ENCODE data around the gene DRAXIN.

The DRAXIN gene

GRCh38 chr1:11721311-11721710, 29.8 kb downstream of the DRAXIN start:
- Histone ChIP-seq H2BK12ac (ENCODE audit: low read length) (no peak overlapping the region), H3K27me3 (ENCODE audit: control insufficient read depth in 3 of 3, insufficient read depth in 3 of 3, low read depth in 1 of 3, low read length in 3 of 3) (no peaks in the 10 kb centered on the region), H3K36me3 (replicated peaks in 1 of 2; ENCODE audit: control insufficient read depth in 2 of 2, insufficient read depth in 2 of 2, low read length in 2 of 2) (peaks cover 0 to 61% of the 10 kb centered on the region in 2 donors), H2BK15ac (ENCODE audit: low read length) (no peak overlapping the region), H4K8ac (ENCODE audit: low read depth, low read length) (no peak overlapping the region), H2AK5ac (ENCODE audit: low read depth, low read length) (no peak overlapping the region), H2BK5ac (ENCODE audit: low read length) (no peak overlapping the region), H3K18ac (ENCODE audit: low read length) (no peak overlapping the region), H3K4me3 (ENCODE audit: low read length in 2 of 2) (no peak overlapping the region), H3K4ac (ENCODE audit: low read length) (no peak overlapping the region), H3K9ac (ENCODE audit: low read depth, low read length, poor library complexity) (no peak overlapping the region), H3K79me1 (ENCODE audit: low read depth, low read length) (no peaks in the 10 kb centered on the region), H3K14ac (ENCODE audit: low read length) (no peak overlapping the region), H3K27ac (replicated peaks; ENCODE audit: low read length) (no peak overlapping the region), H4K91ac (ENCODE audit: low read depth, low read length, poor library complexity) (no peak overlapping the region), H2AFZ (ENCODE audit: low read length) (no peak overlapping the region), H3K4me1 (ENCODE audit: control insufficient read depth in 2 of 2, insufficient read depth in 1 of 2, low read depth in 1 of 2, low read length in 2 of 2) (peaks cover 0 to 2% of the 10 kb centered on the region in 2 donors), H2BK120ac (ENCODE audit: low read depth, low read length) (no peak overlapping the region), H3K9me3 (replicated peaks in 1 of 2; ENCODE audit: control insufficient read depth in 2 of 2, insufficient read depth in 1 of 2, low read depth in 1 of 2, low read length in 2 of 2) (no peaks in the 10 kb centered on the region), H3K23ac (ENCODE audit: low read depth, low read length, poor library complexity) (no peak overlapping the region), H3K4me2 (ENCODE audit: insufficient read depth, low read length, poor library complexity, severe bottlenecking) (no peak overlapping the region)
- no peak for DNase-seq (ENCODE audit: low spot score)
- no CpG with 5 or more reads among the region's 4 CpGs for WGBS, 2 donors (ENCODE audit: extremely low coverage in 2 of 2, insufficient read length in 2 of 2, insufficient replicate concordance in 1 of 2)

GRCh38 chr1:11722538-11722937, 31.0 kb downstream of the DRAXIN start:
- Histone ChIP-seq H3K4ac (ENCODE audit: low read length) (no peak overlapping the region), H3K9ac (ENCODE audit: low read depth, low read length, poor library complexity) (no peak overlapping the region), H2BK12ac (ENCODE audit: low read length) (no peak overlapping the region), H2BK120ac (ENCODE audit: low read depth, low read length) (no peak overlapping the region), H3K36me3 (replicated peaks in 1 of 2; ENCODE audit: control insufficient read depth in 2 of 2, insufficient read depth in 2 of 2, low read length in 2 of 2) (peaks cover 0 to 51% of the 10 kb centered on the region in 2 donors), H2AFZ (ENCODE audit: low read length) (no peak overlapping the region), H4K91ac (ENCODE audit: low read depth, low read length, poor library complexity) (no peak overlapping the region), H3K14ac (ENCODE audit: low read length) (no peak overlapping the region), H3K4me3 (ENCODE audit: low read length in 2 of 2) (no peak overlapping the region), H2BK5ac (ENCODE audit: low read length) (no peak overlapping the region), H3K9me3 (replicated peaks in 1 of 2; ENCODE audit: control insufficient read depth in 2 of 2, insufficient read depth in 1 of 2, low read depth in 1 of 2, low read length in 2 of 2) (no peaks in the 10 kb centered on the region), H3K27me3 (ENCODE audit: control insufficient read depth in 3 of 3, insufficient read depth in 3 of 3, low read depth in 1 of 3, low read length in 3 of 3) (no peaks in the 10 kb centered on the region), H3K18ac (ENCODE audit: low read length) (no peak overlapping the region), H3K27ac (replicated peaks; ENCODE audit: low read length) (no peak overlapping the region), H3K23ac (ENCODE audit: low read depth, low read length, poor library complexity) (no peak overlapping the region), H3K4me1 (ENCODE audit: control insufficient read depth in 2 of 2, insufficient read depth in 1 of 2, low read depth in 1 of 2, low read length in 2 of 2) (peaks cover 0 to 3% of the 10 kb centered on the region in 2 donors), H3K79me1 (ENCODE audit: low read depth, low read length) (no peaks in the 10 kb centered on the region), H2BK15ac (ENCODE audit: low read length) (no peak overlapping the region), H3K4me2 (ENCODE audit: insufficient read depth, low read length, poor library complexity, severe bottlenecking) (no peak overlapping the region), H2AK5ac (ENCODE audit: low read depth, low read length) (no peak overlapping the region), H4K8ac (ENCODE audit: low read depth, low read length) (no peak overlapping the region)
- no CpG with 5 or more reads among the region's 2 CpGs for WGBS, 2 donors (ENCODE audit: extremely low coverage in 2 of 2, insufficient read length in 2 of 2, insufficient replicate concordance in 1 of 2)
- no peak for DNase-seq (ENCODE audit: low spot score)

GRCh38 chr1:11725616-11726015, 34.1 kb downstream of the DRAXIN start:
- H2BK15ac ChIP-seq (ENCODE audit: low read length): no peak overlapping the region
- no peaks in the 10 kb centered on the region for H3K9me3 ChIP-seq (replicated peaks in 1 of 2; ENCODE audit: control insufficient read depth in 2 of 2, insufficient read depth in 1 of 2, low read depth in 1 of 2, low read length in 2 of 2)
- H3K36me3 ChIP-seq (replicated peaks in 1 of 2; ENCODE audit: control insufficient read depth in 2 of 2, insufficient read depth in 2 of 2, low read length in 2 of 2): peaks cover 0 to 35% of the 10 kb centered on the region in 2 donors
- H4K8ac ChIP-seq (ENCODE audit: low read depth, low read length): no peak overlapping the region
- H3K4ac ChIP-seq (ENCODE audit: low read length): no peak overlapping the region
- no peak overlapping the region for H2AK5ac ChIP-seq (ENCODE audit: low read depth, low read length)
- no peak overlapping the region for H2AFZ ChIP-seq (ENCODE audit: low read length)
- no peak overlapping the region for H2BK5ac ChIP-seq (ENCODE audit: low read length)
- H4K91ac ChIP-seq (ENCODE audit: low read depth, low read length, poor library complexity): no peak overlapping the region
- no CpG with 5 or more reads among the region's 5 CpGs for WGBS, 2 donors (ENCODE audit: extremely low coverage in 2 of 2, insufficient read length in 2 of 2, insufficient replicate concordance in 1 of 2)
- H3K4me2 ChIP-seq (ENCODE audit: insufficient read depth, low read length, poor library complexity, severe bottlenecking): no peak overlapping the region
- H2BK120ac ChIP-seq (ENCODE audit: low read depth, low read length): no peak overlapping the region
- no peak overlapping the region for H3K4me3 ChIP-seq (ENCODE audit: low read length in 2 of 2)
- H3K23ac ChIP-seq (ENCODE audit: low read depth, low read length, poor library complexity): no peak overlapping the region
- DNase-seq (ENCODE audit: low spot score): no peak
- no peaks in the 10 kb centered on the region for H3K79me1 ChIP-seq (ENCODE audit: low read depth, low read length)
- no peak overlapping the region for H2BK12ac ChIP-seq (ENCODE audit: low read length)
- H3K18ac ChIP-seq (ENCODE audit: low read length): no peak overlapping the region
- no peaks in the 10 kb centered on the region for H3K27me3 ChIP-seq (ENCODE audit: control insufficient read depth in 3 of 3, insufficient read depth in 3 of 3, low read depth in 1 of 3, low read length in 3 of 3)
- no peak overlapping the region for H3K14ac ChIP-seq (ENCODE audit: low read length)
- peaks cover 5 to 10% of the 10 kb centered on the region in 2 donors for H3K4me1 ChIP-seq (ENCODE audit: control insufficient read depth in 2 of 2, insufficient read depth in 1 of 2, low read depth in 1 of 2, low read length in 2 of 2)
- no peak overlapping the region for H3K27ac ChIP-seq (replicated peaks; ENCODE audit: low read length)
- no peak overlapping the region for H3K9ac ChIP-seq (ENCODE audit: low read depth, low read length, poor library complexity)

GRCh38 chr1:11727119-11727518, 35.6 kb downstream of the DRAXIN start:
- H2BK120ac ChIP-seq (ENCODE audit: low read depth, low read length): no peak overlapping the region

More at GRCh38 chr1:11727119-11727518, 35.6 kb downstream of the DRAXIN start:
- Histone ChIP-seq H3K23ac (ENCODE audit: low read depth, low read length, poor library complexity) (no peak overlapping the region), H2BK5ac (ENCODE audit: low read length) (no peak overlapping the region), H3K4me3 (ENCODE audit: low read length in 2 of 2) (no peak overlapping the region), H3K9ac (ENCODE audit: low read depth, low read length, poor library complexity) (no peak overlapping the region), H2AK5ac (ENCODE audit: low read depth, low read length) (no peak overlapping the region), H2AFZ (ENCODE audit: low read length) (no peak overlapping the region), H2BK12ac (ENCODE audit: low read length) (no peak overlapping the region), H3K36me3 (replicated peaks in 1 of 2; ENCODE audit: control insufficient read depth in 2 of 2, insufficient read depth in 2 of 2, low read length in 2 of 2) (peaks cover 0 to 20% of the 10 kb centered on the region in 2 donors), H2BK15ac (ENCODE audit: low read length) (no peak overlapping the region), H4K91ac (ENCODE audit: low read depth, low read length, poor library complexity) (no peak overlapping the region), H3K4me2 (ENCODE audit: insufficient read depth, low read length, poor library complexity, severe bottlenecking) (no peak overlapping the region), H3K9me3 (replicated peaks in 1 of 2; ENCODE audit: control insufficient read depth in 2 of 2, insufficient read depth in 1 of 2, low read depth in 1 of 2, low read length in 2 of 2) (no peaks in the 10 kb centered on the region), H3K14ac (ENCODE audit: low read length) (no peak overlapping the region), H3K27ac (replicated peaks; ENCODE audit: low read length) (no peak overlapping the region), H3K4me1 (ENCODE audit: control insufficient read depth in 2 of 2, insufficient read depth in 1 of 2, low read depth in 1 of 2, low read length in 2 of 2) (peaks cover 14 to 15% of the 10 kb centered on the region in 2 donors), H4K8ac (ENCODE audit: low read depth, low read length) (no peak overlapping the region), H3K4ac (ENCODE audit: low read length) (no peak overlapping the region), H3K18ac (ENCODE audit: low read length) (no peak overlapping the region), H3K79me1 (ENCODE audit: low read depth, low read length) (no peaks in the 10 kb centered on the region), H3K27me3 (ENCODE audit: control insufficient read depth in 3 of 3, insufficient read depth in 3 of 3, low read depth in 1 of 3, low read length in 3 of 3) (no peaks in the 10 kb centered on the region)
- DNase-seq (ENCODE audit: low spot score): no peak
- WGBS, 2 donors (ENCODE audit: extremely low coverage in 2 of 2, insufficient read length in 2 of 2, insufficient replicate concordance in 1 of 2): no CpG with 5 or more reads among the region's 4 CpGs
